GM12878 (cell line): ENCODE data around the gene TRIM41. TPM values are rescaled to one million over a fixed set of nuclear protein-coding genes. Genes with fewer than 3 reads are reported as not detected.

Source experiments
- ATAC-seq: fragments of 200-7000 bp; cut with Tn5 transposase; 3 replicates; pipeline ENCODE4 v1.9.1; 2020; ENCODE audit warnings: mild to moderate bottlenecking, moderate library complexity
- BruUV-seq: library from RNA; stranded (reverse); fragments of 400-500 nt; replicated peaks from 2 replicates; lab custom pipeline; 2021; lab: Mats Ljungman, UMichigan
- CTCF ChIA-PET: fragments of 300-600 bp; sonication (Branson Sonifier 250); formaldehyde crosslinking; extraction: SDS; loops from one replicate; lab custom pipeline; 2021; ENCODE audit warnings: inconsistent platforms; lab: Yijun Ruan, JAX
- POLR2A ChIA-PET: fragments of 350-600 bp; formaldehyde crosslinking; extraction: SDS; loops from one replicate; lab custom pipeline; 2021; ENCODE audit warnings: inconsistent platforms; lab: Charles Lee
- RAD21 ChIA-PET: fragments of 300-600 bp; sonication (Branson Sonifier 250); formaldehyde crosslinking; loops from one replicate; lab custom pipeline; 2023; ENCODE audit warnings: antibody characterized with exemption; ENCODE audit not compliant: unreplicated experiment; lab: Charles Lee
- SMC1A ChIA-PET: fragments of 300-600 bp; sonication (Branson Sonifier 250); formaldehyde crosslinking; loops from one replicate; lab custom pipeline; 2023; ENCODE audit not compliant: unreplicated experiment, uncharacterized antibody; lab: Charles Lee
- DNase-seq: peaks from one replicate; pipeline ENCODE4 v3.0.0-alpha.2; 2011; ENCODE audit warnings: low read depth, low spot score
- FAIRE-seq: peaks from 3 replicates; lab custom pipeline; 2011; peaks lifted over from hg19 to GRCh38; lab: Jason Lieb, UNC
- H2AFZ ChIP-seq: 2 replicates; pipeline ENCODE4 v1.6.0; 2011; ENCODE audit warnings: low read depth, low read length, control low read depth; ENCODE audit not compliant: control insufficient read depth
- H3K27ac ChIP-seq: 2 replicates; pipeline ENCODE4 v1.5.1; 2011; ENCODE audit warnings: control low read depth; ENCODE audit not compliant: control insufficient read depth, insufficient read depth
- H3K27me3 ChIP-seq, 2 experiments: replicated peaks in 1 of 2; 2 replicates each; pipeline versions ENCODE4 v1.6.0 to v1.6.1; 2011; ENCODE audit warnings: low read length in 1 of 2; ENCODE audit not compliant: control insufficient read depth in 2 of 2, insufficient read depth in 2 of 2
- H3K36me3 ChIP-seq, 2 experiments: 2 replicates each; pipeline ENCODE4 v1.5.1; 2011; ENCODE audit warnings: low read length in 1 of 2; ENCODE audit not compliant: control insufficient read depth in 2 of 2, insufficient read depth in 2 of 2
- H3K4me1 ChIP-seq: 2 replicates; pipeline ENCODE4 v1.6.1; 2011; ENCODE audit warnings: mild to moderate bottlenecking, low read length, moderate library complexity, mixed read lengths; ENCODE audit not compliant: control insufficient read depth, insufficient read depth
- H3K4me2 ChIP-seq: 2 replicates; pipeline ENCODE4 v1.6.0; 2011; ENCODE audit warnings: control low read depth; ENCODE audit not compliant: control insufficient read depth, insufficient read depth
- H3K4me3 ChIP-seq: fragments of 200-600 bp; sonication (generic); 2 replicates; pipeline ENCODE4 v1.5.1; 2016
- H3K79me2 ChIP-seq: 2 replicates; pipeline ENCODE4 v1.6.0; 2011; ENCODE audit warnings: low read length; ENCODE audit not compliant: control insufficient read depth, insufficient read depth
- H3K9ac ChIP-seq: 2 replicates; pipeline ENCODE4 v1.8.0; 2011; ENCODE audit warnings: low read length, control low read depth, mixed read lengths; ENCODE audit not compliant: control insufficient read depth, insufficient read depth
- H3K9me3 ChIP-seq: replicated peaks from 3 replicates; pipeline ENCODE4 v1.5.1; 2011; ENCODE audit warnings: mild to moderate bottlenecking, low read length; ENCODE audit not compliant: control insufficient read depth, insufficient read depth
- H4K20me1 ChIP-seq: 2 replicates; pipeline ENCODE4 v1.6.0; 2011; ENCODE audit not compliant: control insufficient read depth, insufficient read depth
- ATF2 ChIP-seq: IDR thresholded peaks from 2 replicates; pipeline ENCODE4 v1.6.1; 2012; ENCODE audit warnings: low read length, inconsistent platforms
- ESRRA ChIP-seq: IDR thresholded peaks from 2 replicates; pipeline ENCODE4 v1.6.1; 2012; ENCODE audit warnings: mild to moderate bottlenecking, low read length, improper control_type of control experiment
- FOS ChIP-seq: IDR thresholded peaks from 3 replicates; pipeline ENCODE4 v1.6.1; 2011; ENCODE audit warnings: borderline replicate concordance; ENCODE audit not compliant: insufficient read length; ENCODE audit errors: extremely low read depth
- FOXK2 ChIP-seq: fragments of 450-650 bp; IDR thresholded peaks from 2 replicates; pipeline ENCODE4 v1.6.1; 2017; ENCODE audit warnings: mild to moderate bottlenecking, moderate library complexity
- FOXM1 ChIP-seq: IDR thresholded peaks from 2 replicates; pipeline ENCODE4 v1.6.1; 2012; ENCODE audit warnings: low read depth, mild to moderate bottlenecking, inconsistent platforms, low read length, moderate library complexity
- HDAC6 ChIP-seq: fragments of 200-600 bp; sonication (generic); IDR thresholded peaks from one replicate; pipeline ENCODE4 v1.8.0; 2017; ENCODE audit warnings: antibody characterized with exemption; ENCODE audit not compliant: unreplicated experiment
- HSF1 ChIP-seq: fragments of 150-350 bp; IDR thresholded peaks from 2 replicates; pipeline ENCODE4 v1.6.1; 2014; ENCODE audit warnings: mild to moderate bottlenecking, low read depth, low read length
- IRF3 ChIP-seq: fragments of 450-650 bp; IDR thresholded peaks from 2 replicates; pipeline ENCODE4 v1.6.1; 2014; ENCODE audit warnings: mild to moderate bottlenecking
- POLR2A ChIP-seq: IDR thresholded peaks from 2 replicates; pipeline ENCODE4 v1.6.1; 2011; ENCODE audit warnings: low read depth, mild to moderate bottlenecking, low read length
- POLR2AphosphoS2 ChIP-seq: IDR thresholded peaks from 2 replicates; pipeline ENCODE4 v1.6.1; 2011; ENCODE audit warnings: low read depth, mild to moderate bottlenecking, low read length, improper control_type of control experiment, moderate library complexity
- POLR2AphosphoS5 ChIP-seq: IDR thresholded peaks from 2 replicates; pipeline ENCODE4 v1.6.1; 2011; ENCODE audit warnings: mild to moderate bottlenecking, low read length, inconsistent platforms
- ZBTB40 ChIP-seq: fragments of 450-650 bp; IDR thresholded peaks from 2 replicates; pipeline ENCODE4 v1.6.1; 2016; ENCODE audit warnings: mild to moderate bottlenecking, moderate library complexity, borderline replicate concordance
- ZNF622 ChIP-seq: fragments of 450-650 bp; IDR thresholded peaks from 2 replicates; pipeline ENCODE4 v1.6.1; 2017; ENCODE audit warnings: mild to moderate bottlenecking, inconsistent platforms
- WGBS: methylation state at CpG from one replicate; pipeline ENCODE4 v1.1.6; 2016; ENCODE audit warnings: low lambda C conversion rate; ENCODE audit not compliant: insufficient replicate concordance, insufficient coverage; ENCODE audit errors: missing lambda C conversion rate; 5-methylcytosine and 5-hydroxymethylcytosine counted together
- in situ Hi-C: fragments of 300-500 bp; cut with MboI; formaldehyde crosslinking; loops from 9 replicates; pipeline ENCODE4 v1.14.3; 2018; ENCODE audit warnings: mixed read lengths
- intact Hi-C: fragments of 100-400 bp; cut with micrococcal nuclease; formaldehyde crosslinking; loops from one replicate; pipeline ENCODE4 v1.14.2; 2022; ENCODE audit not compliant: unreplicated experiment
- polyA plus RNA-seq, 11 experiments: library from polyadenylated mRNA; depleted of rRNA in 4 of 11; unstranded in 6 of 11; stranded (reverse) in 5 of 11; fragments of >200 nt; fragmentation: Nextera tagmentation in 4 of 11; fragmentation: Illumina TruSeq in 1 of 11; extraction: Ambion mirVana in 4 of 11; extraction: Trizol in 1 of 11; gene quantifications; 1 replicate in 1 of 11; 2 replicates in 10 of 11; pipeline versions ENCODE4 v1.2.1 to v1.2.3, GENCODE V29; 2011 to 2016; ENCODE audit warnings: inconsistent platforms in 2 of 11, missing spikeins in 2 of 11, low read depth in 1 of 11
- total RNA-seq, 4 experiments: library from RNA; depleted of rRNA in 3 of 4; stranded (reverse); fragments of >200 nt in 3 of 4; fragmentation: Illumina TruSeq in 1 of 4; extraction: Trizol in 1 of 4; gene quantifications; 2 replicates each; pipeline versions ENCODE4 v1.2.1 to v1.2.3, GENCODE V29; 2013 to 2021

Gene TRIM41
- total and polyA plus RNA-seq, 10 of the 15 experiments (the other 5 are each of a cell fraction or from before 2014, with no cell fraction given): 1.0 to 28.9 (median 10.6) TPM

- Histone ChIP-seq H3K9me3 (no peaks in the 10 kb centered on the region), H3K4me1 (peaks cover 11% of the 10 kb centered on the region), H3K9ac (no peak overlapping the region), H3K79me2 (peaks cover 40% of the 10 kb centered on the region), H2AFZ (no peak overlapping the region), H4K20me1 (peaks cover 15% of the 10 kb centered on the region), H3K27me3 (no peaks in the 10 kb centered on the region), H3K27ac (no peak overlapping the region), H3K4me2 (no peak overlapping the region), H3K4me3 (no peak overlapping the region), H3K36me3 (peaks cover 47 to 53% of the 10 kb centered on the region in 2 experiments)
- intact Hi-C loops: no loop called here
- WGBS: 93% methylated on average over 10 of the region's 10 CpGs
- in situ Hi-C loops: no loop called here
- BruUV-seq: no TSS peak
- ChIA-PET RAD21 (no interaction called here), SMC1A (no interaction called here), CTCF (interaction anchor here (1.0 kb wide), 1 partner anchor 12 kb away, joined by 3 read pairs; no protein-coding TSS in a partner anchor), POLR2A (interaction anchor here (0.9 to 1.8 kb wide), 3 partner anchors 14 to 46 kb away, joined by 3 to 7 read pairs (median 3); partner anchors contain the start of gene TRIM41)
- ATAC-seq (no peak), FAIRE-seq (no peak), DNase-seq (no peak)
- TF ChIP-seq HDAC6 (no peak), HSF1 (no peak), FOS (no peak), POLR2AphosphoS5 (peak; percentile 28), ZBTB40 (no peak), FOXK2 (no peak), ZNF622 (no peak), FOXM1 (0 out of 2 replicates have a peak, but pooled peaks have one; percentile 23), POLR2AphosphoS2 (peak; percentile 8; the same call in 1 of the 2 replicates), ESRRA (no peak), POLR2A (peak; percentile 63), ATF2 (0 out of 2 replicates have a peak, but pooled peaks have one; percentile 8), IRF3 (no peak)
Observed at GRCh38 chr5:181236954-181237641, 14.0 kb downstream of the TRIM41 start.
